Measurements from ENCODE around the gene ZNF547.

DNA sequence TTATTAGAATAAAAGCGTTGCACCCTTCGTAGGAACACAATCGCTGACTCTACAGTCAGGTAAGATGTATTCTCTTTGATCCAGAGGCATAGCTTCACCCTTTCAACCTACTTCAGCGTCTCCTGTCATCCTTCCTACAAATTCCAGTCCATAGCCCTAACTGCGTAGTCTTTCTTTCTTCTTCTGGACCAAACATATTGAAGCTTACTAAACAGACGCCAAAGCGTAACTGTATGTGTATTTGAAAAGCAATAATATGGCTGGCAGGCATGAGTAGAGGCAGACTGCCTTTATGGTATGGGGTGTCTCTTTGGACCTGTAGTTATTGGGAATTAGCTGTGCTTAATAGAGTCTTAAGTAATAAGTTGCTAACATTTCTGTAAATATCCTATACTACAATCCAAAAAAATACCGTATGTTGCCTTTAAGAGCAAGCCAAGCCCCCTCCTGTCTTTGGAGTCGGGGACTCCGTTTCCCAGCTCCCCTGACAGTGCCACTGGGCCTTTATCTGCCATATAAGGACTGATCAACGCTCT, 25.9 kb downstream of the ZNF547 start:
- TF ChIP-seq, protein P1, sequence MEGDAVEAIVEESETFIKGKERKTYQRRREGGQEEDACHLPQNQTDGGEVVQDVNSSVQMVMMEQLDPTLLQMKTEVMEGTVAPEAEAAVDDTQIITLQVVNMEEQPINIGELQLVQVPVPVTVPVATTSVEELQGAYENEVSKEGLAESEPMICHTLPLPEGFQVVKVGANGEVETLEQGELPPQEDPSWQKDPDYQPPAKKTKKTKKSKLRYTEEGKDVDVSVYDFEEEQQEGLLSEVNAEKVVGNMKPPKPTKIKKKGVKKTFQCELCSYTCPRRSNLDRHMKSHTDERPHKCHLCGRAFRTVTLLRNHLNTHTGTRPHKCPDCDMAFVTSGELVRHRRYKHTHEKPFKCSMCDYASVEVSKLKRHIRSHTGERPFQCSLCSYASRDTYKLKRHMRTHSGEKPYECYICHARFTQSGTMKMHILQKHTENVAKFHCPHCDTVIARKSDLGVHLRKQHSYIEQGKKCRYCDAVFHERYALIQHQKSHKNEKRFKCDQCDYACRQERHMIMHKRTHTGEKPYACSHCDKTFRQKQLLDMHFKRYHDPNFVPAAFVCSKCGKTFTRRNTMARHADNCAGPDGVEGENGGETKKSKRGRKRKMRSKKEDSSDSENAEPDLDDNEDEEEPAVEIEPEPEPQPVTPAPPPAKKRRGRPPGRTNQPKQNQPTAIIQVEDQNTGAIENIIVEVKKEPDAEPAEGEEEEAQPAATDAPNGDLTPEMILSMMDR (IDR thresholded peaks at IDR 0.05; ENCODE audit: extremely low read depth in 1 of 2, insufficient read depth in 1 of 2, low read depth in 1 of 2, low read length in 2 of 2), result no peak
- TF ChIP-seq POLR2A (IDR thresholded peaks at IDR 0.05; ENCODE audit: low read depth, low read length), result no peak
- TF ChIP-seq, protein P2, sequence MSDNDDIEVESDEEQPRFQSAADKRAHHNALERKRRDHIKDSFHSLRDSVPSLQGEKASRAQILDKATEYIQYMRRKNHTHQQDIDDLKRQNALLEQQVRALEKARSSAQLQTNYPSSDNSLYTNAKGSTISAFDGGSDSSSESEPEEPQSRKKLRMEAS (IDR thresholded peaks at IDR 0.05; ENCODE audit: insufficient read depth, insufficient read length), result no peak
- TF ChIP-seq GATA2 (IDR thresholded peaks at IDR 0.05; ENCODE audit: insufficient read depth, insufficient read length, low read depth, low read length), result no peak
- no peak for TF ChIP-seq JUN (IDR thresholded peaks at IDR 0.05; ENCODE audit: borderline replicate concordance, insufficient read depth, insufficient read length, low read depth)
- TF ChIP-seq POLR2AphosphoS5 (IDR thresholded peaks at IDR 0.05; ENCODE audit: insufficient read depth, low read depth, low read length), result no peak

Measured in endothelial cell of umbilical vein (primary cell).